WERI-Rb-1 (cell line): ENCODE results near the gene SAA4.
A peak's percentile ranks its signal among the peaks of the same experiment; 100 is the strongest.

Source experiments
- DNase-seq: peaks from one replicate; pipeline ENCODE4 v3.0.0-alpha.2; 2020
- H3K27ac ChIP-seq: fragments of 250-450 bp; sonication (Bioruptor Pico); 2 replicates; pipeline ENCODE4 v1.5.1; 2020; ENCODE audit warnings: mild to moderate bottlenecking, moderate library complexity
- H3K27me3 ChIP-seq: fragments of 250-450 bp; sonication (Bioruptor Pico); 2 replicates; pipeline ENCODE4 v1.5.1; 2021; ENCODE audit warnings: mild to moderate bottlenecking, low read depth, moderate library complexity; ENCODE audit not compliant: insufficient read depth, severe bottlenecking
- H3K36me3 ChIP-seq: fragments of 250-450 bp; sonication (Bioruptor Pico); 2 replicates; pipeline ENCODE4 v1.5.1; 2020; ENCODE audit warnings: mild to moderate bottlenecking, moderate library complexity
- H3K4me3 ChIP-seq: 2 replicates; pipeline ENCODE4 v1.5.1; 2011; ENCODE audit warnings: low read depth, mild to moderate bottlenecking, control low read depth, low read length
- H3K9me3 ChIP-seq: fragments of 250-450 bp; sonication (Bioruptor Pico); 2 replicates; pipeline ENCODE4 v1.5.1; 2021; ENCODE audit warnings: mild to moderate bottlenecking, moderate library complexity; ENCODE audit not compliant: severe bottlenecking
- CTCF ChIP-seq: IDR thresholded peaks from 2 replicates; pipeline ENCODE4 v1.5.1; 2011; ENCODE audit warnings: low read depth, mild to moderate bottlenecking, control low read depth, inconsistent platforms, low read length

Gene SAA4

GRCh38 chr11:18239655-18240054 is 3.1 kb upstream of the SAA4 start:
- Histone ChIP-seq H3K36me3 (no peaks in the 10 kb centered on the region), H3K9me3 (no peaks in the 10 kb centered on the region), H3K27me3 (no peaks in the 10 kb centered on the region), H3K27ac (no peak overlapping the region), H3K4me3 (no peak overlapping the region)
- DNase-seq, result no peak
- no peak for TF ChIP-seq CTCF

- Histone ChIP-seq H3K27me3 (no peaks in the 10 kb centered on the region), H3K27ac (no peak overlapping the region), H3K36me3 (no peaks in the 10 kb centered on the region), H3K4me3 (no peak overlapping the region), H3K9me3 (no peaks in the 10 kb centered on the region)
- DNase-seq, result no peak
- TF ChIP-seq CTCF, result no peak
Measured at GRCh38 chr11:18235394-18236334, 938 bp downstream of the SAA4 start.

DNA sequence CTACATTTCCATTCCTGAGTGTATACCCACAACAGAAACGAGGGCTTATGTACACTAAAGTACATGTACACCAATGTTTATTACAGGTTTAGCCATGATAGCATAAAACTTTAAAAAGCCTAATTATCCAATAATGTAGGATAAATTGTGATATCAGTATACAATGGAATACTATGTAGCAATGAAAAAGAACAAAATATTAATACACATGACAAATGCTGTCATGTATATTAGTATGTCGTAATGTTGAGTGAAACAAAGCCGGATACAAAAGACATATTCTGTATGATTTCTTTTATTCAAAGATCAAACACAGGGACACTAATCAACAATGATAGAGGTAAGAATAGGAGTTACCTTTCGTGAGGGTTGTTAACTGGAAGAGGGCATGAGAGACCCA is 2.7 kb downstream of the SAA4 start:
- no peak for TF ChIP-seq CTCF
- no peak for DNase-seq
- Histone ChIP-seq H3K27me3 (no peaks in the 10 kb centered on the region), H3K4me3 (no peak overlapping the region), H3K9me3 (no peaks in the 10 kb centered on the region), H3K36me3 (no peaks in the 10 kb centered on the region), H3K27ac (no peak overlapping the region)

DNA sequence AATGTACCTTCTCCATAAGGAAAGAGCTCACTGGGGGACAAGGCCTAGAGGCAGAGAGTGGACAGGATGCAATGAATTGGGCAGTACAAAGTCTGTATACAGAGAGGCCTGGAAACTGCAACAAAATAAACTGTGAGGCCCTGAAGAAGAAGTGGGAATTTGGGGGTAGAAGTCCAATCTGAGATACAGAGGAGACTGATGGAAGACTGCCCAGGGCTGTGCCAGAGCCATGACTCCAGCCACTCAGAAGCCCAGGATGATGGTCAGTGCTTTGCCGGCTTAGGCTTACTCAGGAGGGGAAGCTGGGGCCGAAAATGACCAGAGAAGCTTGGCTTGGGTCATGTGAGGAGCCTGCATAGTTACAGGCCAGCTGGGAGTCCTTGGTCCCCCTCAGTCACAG is 5.7 kb downstream of the SAA4 start:
- H3K9me3 ChIP-seq, result peaks cover 2% of the 10 kb centered on the region
- no peak for TF ChIP-seq CTCF
- no peak overlapping the region for H3K4me3 ChIP-seq
- DNase-seq, result peak; percentile 20
- no peaks in the 10 kb centered on the region for H3K36me3 ChIP-seq
- H3K27ac ChIP-seq, result no peak overlapping the region
- no peaks in the 10 kb centered on the region for H3K27me3 ChIP-seq

GRCh38 chr11:18229501-18229900 is 7.1 kb downstream of the SAA4 start:
- DNase-seq, result no peak
- no peak overlapping the region for H3K4me3 ChIP-seq
- H3K9me3 ChIP-seq, result peaks cover 4% of the 10 kb centered on the region
- no peak for TF ChIP-seq CTCF
- no peaks in the 10 kb centered on the region for H3K36me3 ChIP-seq
- H3K27me3 ChIP-seq, result no peaks in the 10 kb centered on the region
- H3K27ac ChIP-seq, result no peak overlapping the region

GRCh38 chr11:18225913-18226312 is 10.7 kb downstream of the SAA4 start:
- Histone ChIP-seq H3K36me3 (no peaks in the 10 kb centered on the region), H3K27ac (no peak overlapping the region), H3K4me3 (no peak overlapping the region), H3K27me3 (no peaks in the 10 kb centered on the region), H3K9me3 (peaks cover 4% of the 10 kb centered on the region)
- DNase-seq, result no peak
- no peak for TF ChIP-seq CTCF
